MM.1S (cell line): Measurements from ENCODE around the gene C3.

Experiments used
- DNase-seq: peaks from one replicate; pipeline ENCODE4 v3.0.0-alpha.2; 2015
- H2AFZ ChIP-seq: fragments of 300-600 bp; sonication (generic); 2 replicates; pipeline ENCODE4 v1.6.0; 2016; ENCODE audit warnings: antibody characterized with exemption, low read length
- H3F3A ChIP-seq: fragments of 300-600 bp; sonication (generic); 2 replicates; pipeline ENCODE4 v1.6.1; 2016; ENCODE audit warnings: mild to moderate bottlenecking, antibody characterized with exemption, low read length, moderate library complexity, mixed read lengths; ENCODE audit not compliant: insufficient read depth
- H3K27ac ChIP-seq: fragments of 300-600 bp; sonication (generic); 2 replicates; pipeline ENCODE4 v1.5.1; 2016; ENCODE audit warnings: mild to moderate bottlenecking, low read length
- H3K27me3 ChIP-seq: fragments of 300-600 bp; sonication (generic); replicated peaks from 2 replicates; pipeline ENCODE4 v1.6.0; 2016; ENCODE audit warnings: low read length; ENCODE audit not compliant: insufficient read depth
- H3K36me3 ChIP-seq: fragments of 300-600 bp; sonication (generic); replicated peaks from 2 replicates; pipeline ENCODE4 v1.6.1; 2016; ENCODE audit warnings: mild to moderate bottlenecking, low read length, mixed read lengths; ENCODE audit not compliant: insufficient read depth
- H3K4me1 ChIP-seq: fragments of 300-600 bp; sonication (generic); 2 replicates; pipeline ENCODE4 v1.6.1; 2016; ENCODE audit warnings: low read length, mixed read lengths
- H3K4me2 ChIP-seq: fragments of 300-600 bp; sonication (generic); 2 replicates; pipeline ENCODE4 v1.6.0; 2016; ENCODE audit warnings: low read depth, low read length
- H3K4me3 ChIP-seq: fragments of 300-600 bp; sonication (generic); 2 replicates; pipeline ENCODE4 v1.5.1; 2016; ENCODE audit warnings: low read length, mixed read lengths
- H3K79me2 ChIP-seq: fragments of 300-600 bp; sonication (generic); 2 replicates; pipeline ENCODE4 v1.6.1; 2016; ENCODE audit warnings: mixed run types, low read length, mixed read lengths
- H3K9ac ChIP-seq: fragments of 300-600 bp; sonication (generic); 2 replicates; pipeline ENCODE4 v1.6.1; 2016; ENCODE audit warnings: low read length, mixed read lengths
- H3K9me2 ChIP-seq: fragments of 300-600 bp; sonication (generic); replicated peaks from 2 replicates; pipeline ENCODE4 v1.6.1; 2016; ENCODE audit warnings: mild to moderate bottlenecking, low read length, mixed read lengths; ENCODE audit not compliant: insufficient read depth
- H3K9me3 ChIP-seq: fragments of 300-600 bp; sonication (generic); replicated peaks from 2 replicates; pipeline ENCODE4 v1.6.1; 2016; ENCODE audit warnings: mild to moderate bottlenecking, low read length, mixed read lengths; ENCODE audit not compliant: insufficient read depth
- H4K20me1 ChIP-seq: fragments of 300-600 bp; sonication (generic); 2 replicates; pipeline ENCODE4 v1.6.1; 2016; ENCODE audit warnings: mild to moderate bottlenecking, low read length, moderate library complexity, mixed read lengths; ENCODE audit not compliant: insufficient read depth
- EZH2 ChIP-seq: fragments of 300-600 bp; sonication (generic); optimal IDR thresholded peaks from 2 replicates; pipeline ENCODE3; 2017; ENCODE audit warnings: low read depth, mild to moderate bottlenecking, antibody characterized with exemption, low read length, mixed read lengths
- EZH2phosphoT487 ChIP-seq: fragments of 300-600 bp; sonication (generic); IDR thresholded peaks from 2 replicates; pipeline ENCODE4 v1.6.1; 2018; ENCODE audit warnings: antibody characterized with exemption, low read length
- TF ChIP-seq, protein P1 (sequence below): fragments of 300-600 bp; sonication (generic); IDR thresholded peaks from 2 replicates; pipeline ENCODE4 v1.5.1; 2016; ENCODE audit warnings: antibody characterized with exemption, low read length, mixed read lengths

The C3 gene

DNA sequence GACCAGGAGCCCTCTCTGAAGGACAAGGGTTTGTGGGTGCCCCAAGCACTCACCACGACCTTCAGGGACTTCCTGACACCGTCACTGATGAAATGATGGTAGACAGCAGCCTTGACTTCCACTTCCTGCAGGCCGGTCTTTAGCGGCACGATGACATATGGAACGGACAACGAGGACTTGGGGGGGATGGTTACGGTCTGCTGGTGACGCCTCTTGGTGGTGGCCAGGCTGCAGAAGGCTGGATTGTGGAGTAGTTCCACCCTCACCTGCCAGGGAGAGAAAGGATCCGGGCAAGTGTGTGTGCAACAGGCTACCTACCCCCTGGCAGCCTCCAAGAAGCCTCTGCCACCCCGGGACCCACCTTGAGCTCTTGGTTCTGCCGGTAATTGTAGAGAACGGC lies 23.2 kb downstream of the C3 start:
- no peak overlapping the region for H3K27ac ChIP-seq
- H3K27me3 ChIP-seq = peaks cover 70% of the 10 kb centered on the region
- no peaks in the 10 kb centered on the region for H4K20me1 ChIP-seq
- no peaks in the 10 kb centered on the region for H3K9me3 ChIP-seq
- no peak for DNase-seq
- H3K79me2 ChIP-seq = no peaks in the 10 kb centered on the region
- H3K9ac ChIP-seq = no peak overlapping the region
- H3K9me2 ChIP-seq = no peaks in the 10 kb centered on the region
- no peak overlapping the region for H2AFZ ChIP-seq
- H3K4me2 ChIP-seq = no peak overlapping the region
- no peaks in the 10 kb centered on the region for H3K4me1 ChIP-seq
- H3K4me3 ChIP-seq = no peak overlapping the region
- no peak for TF ChIP-seq EZH2phosphoT487
- TF ChIP-seq, protein P1, sequence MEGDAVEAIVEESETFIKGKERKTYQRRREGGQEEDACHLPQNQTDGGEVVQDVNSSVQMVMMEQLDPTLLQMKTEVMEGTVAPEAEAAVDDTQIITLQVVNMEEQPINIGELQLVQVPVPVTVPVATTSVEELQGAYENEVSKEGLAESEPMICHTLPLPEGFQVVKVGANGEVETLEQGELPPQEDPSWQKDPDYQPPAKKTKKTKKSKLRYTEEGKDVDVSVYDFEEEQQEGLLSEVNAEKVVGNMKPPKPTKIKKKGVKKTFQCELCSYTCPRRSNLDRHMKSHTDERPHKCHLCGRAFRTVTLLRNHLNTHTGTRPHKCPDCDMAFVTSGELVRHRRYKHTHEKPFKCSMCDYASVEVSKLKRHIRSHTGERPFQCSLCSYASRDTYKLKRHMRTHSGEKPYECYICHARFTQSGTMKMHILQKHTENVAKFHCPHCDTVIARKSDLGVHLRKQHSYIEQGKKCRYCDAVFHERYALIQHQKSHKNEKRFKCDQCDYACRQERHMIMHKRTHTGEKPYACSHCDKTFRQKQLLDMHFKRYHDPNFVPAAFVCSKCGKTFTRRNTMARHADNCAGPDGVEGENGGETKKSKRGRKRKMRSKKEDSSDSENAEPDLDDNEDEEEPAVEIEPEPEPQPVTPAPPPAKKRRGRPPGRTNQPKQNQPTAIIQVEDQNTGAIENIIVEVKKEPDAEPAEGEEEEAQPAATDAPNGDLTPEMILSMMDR = no peak
- TF ChIP-seq EZH2 = no peak
- H3K36me3 ChIP-seq = no peaks in the 10 kb centered on the region
- H3F3A ChIP-seq = no peaks in the 10 kb centered on the region

DNA sequence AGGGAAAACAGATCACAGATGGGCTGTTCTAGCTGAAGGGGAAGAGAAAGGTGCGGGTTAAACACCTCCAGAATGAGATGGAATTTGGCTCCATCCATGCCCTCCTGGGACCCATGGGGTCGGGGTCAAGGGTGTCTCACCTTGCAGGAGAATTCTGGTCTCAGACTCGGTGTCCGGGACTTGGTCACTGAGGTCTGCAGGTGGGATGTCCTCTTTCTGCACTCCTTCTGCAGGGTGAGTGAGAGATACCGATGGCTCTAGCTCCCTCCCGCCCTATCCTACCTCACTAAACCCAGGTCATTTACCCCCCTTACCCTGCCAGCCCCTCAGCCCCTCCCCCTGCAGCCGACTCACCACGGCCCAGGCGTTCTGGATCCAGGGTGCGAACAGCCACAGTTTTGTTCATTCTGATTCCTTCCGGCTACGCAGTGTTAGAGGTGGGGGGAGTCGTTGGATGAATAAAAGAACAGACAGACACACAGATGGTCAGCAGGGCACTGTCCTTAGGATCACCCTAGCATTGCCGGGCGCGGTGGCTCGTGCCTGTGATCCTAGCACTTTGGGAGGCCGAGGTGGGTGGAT lies 24.1 kb downstream of the C3 start:
- Histone ChIP-seq H3K9me3 (no peaks in the 10 kb centered on the region), H3K4me1 (no peaks in the 10 kb centered on the region), H3F3A (no peaks in the 10 kb centered on the region), H3K4me3 (no peak overlapping the region), H3K36me3 (no peaks in the 10 kb centered on the region), H3K4me2 (no peak overlapping the region), H3K27ac (no peak overlapping the region), H4K20me1 (no peaks in the 10 kb centered on the region), H3K27me3 (peaks cover 69% of the 10 kb centered on the region), H3K79me2 (no peaks in the 10 kb centered on the region), H2AFZ (no peak overlapping the region), H3K9ac (no peak overlapping the region), H3K9me2 (no peaks in the 10 kb centered on the region)
- TF ChIP-seq EZH2 = no peak
- TF ChIP-seq EZH2phosphoT487 = no peak
- TF ChIP-seq, protein P1 = no peak
- DNase-seq = no peak

DNA sequence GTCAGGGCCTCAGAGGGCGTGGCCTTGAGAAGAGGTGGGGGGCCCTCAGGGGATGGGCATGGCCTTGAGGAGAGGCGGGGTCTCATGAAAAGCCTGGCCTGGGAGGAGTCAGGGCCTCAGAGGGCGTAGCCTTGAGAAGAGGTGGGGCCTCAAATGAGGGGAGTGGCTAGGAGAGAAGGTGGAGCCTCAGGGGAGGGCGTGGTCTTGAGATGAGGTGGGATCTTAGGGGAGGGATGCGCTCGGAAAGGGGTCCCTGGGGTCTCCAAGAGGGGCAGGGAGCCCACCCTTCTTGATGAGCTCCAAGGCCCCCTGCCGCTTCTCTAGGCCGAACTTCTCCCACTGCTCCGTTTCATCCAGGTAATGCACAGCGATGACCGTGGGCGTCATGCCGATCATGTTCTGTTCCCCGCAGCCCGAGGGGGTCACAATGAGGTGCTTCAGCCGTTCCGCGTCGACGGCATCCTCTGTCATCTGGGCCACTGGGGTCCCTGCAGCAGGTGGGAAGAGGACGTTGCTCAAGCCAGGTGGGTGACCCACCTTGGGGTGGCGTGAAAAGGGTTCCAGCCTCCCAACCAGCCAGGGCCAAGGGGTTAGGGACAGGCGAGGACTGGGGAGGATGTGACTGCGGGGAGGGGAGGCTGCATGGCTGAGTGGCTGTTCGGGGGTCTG lies 26.2 kb downstream of the C3 start:
- Histone ChIP-seq H2AFZ (no peak overlapping the region), H3K4me2 (no peak overlapping the region), H3K9ac (no peak overlapping the region), H3F3A (no peaks in the 10 kb centered on the region), H3K9me3 (no peaks in the 10 kb centered on the region), H3K4me1 (no peaks in the 10 kb centered on the region), H3K36me3 (no peaks in the 10 kb centered on the region), H3K9me2 (no peaks in the 10 kb centered on the region), H3K27me3 (peaks cover 74% of the 10 kb centered on the region), H4K20me1 (no peaks in the 10 kb centered on the region), H3K79me2 (no peaks in the 10 kb centered on the region), H3K27ac (no peak overlapping the region), H3K4me3 (no peak overlapping the region)
- TF ChIP-seq, protein P1 = no peak
- TF ChIP-seq EZH2 (no peak), EZH2phosphoT487 (no peak)
- no peak for DNase-seq
